ENCODE results near the gene OR52B4.
"Not testable (repeated sequence)": the region's sequence is repeated elsewhere in the genome, so short reads cannot be mapped to it uniquely, and the experiment has no call there.

The OR52B4 gene

DNA sequence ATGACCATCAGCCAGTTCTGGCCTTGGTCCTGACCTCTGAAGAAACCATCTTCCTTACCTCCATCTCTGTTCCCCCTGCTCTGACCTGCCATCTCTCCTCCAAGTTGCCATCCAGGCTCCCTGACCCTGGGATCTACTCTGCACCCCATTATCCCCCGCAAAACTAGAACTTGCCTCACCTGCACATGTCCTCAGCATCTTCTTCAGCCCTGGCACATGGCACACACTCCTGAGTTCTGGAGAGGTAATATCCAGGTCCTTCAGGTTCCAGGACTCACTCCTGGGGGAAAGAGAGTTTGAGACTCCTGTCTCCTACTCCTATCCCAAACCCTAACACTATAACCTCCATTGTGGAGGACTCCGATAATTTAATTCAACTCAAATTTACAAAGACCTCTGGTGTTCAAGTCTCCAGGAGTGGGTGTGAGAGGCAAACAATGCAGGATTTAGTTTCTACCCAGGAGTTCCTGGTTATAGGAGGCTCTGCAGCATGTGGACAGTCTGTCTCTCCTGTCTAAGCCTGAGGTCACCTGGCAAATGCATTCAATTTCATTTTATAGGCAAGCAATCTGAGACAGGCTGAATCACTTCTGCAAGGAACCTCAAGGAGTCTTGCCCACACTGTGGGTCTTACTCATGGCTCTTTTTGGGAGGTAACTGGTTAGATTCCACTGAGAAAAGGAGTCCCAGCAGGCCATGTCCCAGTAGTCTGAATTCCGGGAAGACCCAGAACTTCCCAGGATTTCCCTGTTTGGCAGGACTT, 18.0 kb upstream of the OR52B4 start:
- TF ChIP-seq, protein P1, sequence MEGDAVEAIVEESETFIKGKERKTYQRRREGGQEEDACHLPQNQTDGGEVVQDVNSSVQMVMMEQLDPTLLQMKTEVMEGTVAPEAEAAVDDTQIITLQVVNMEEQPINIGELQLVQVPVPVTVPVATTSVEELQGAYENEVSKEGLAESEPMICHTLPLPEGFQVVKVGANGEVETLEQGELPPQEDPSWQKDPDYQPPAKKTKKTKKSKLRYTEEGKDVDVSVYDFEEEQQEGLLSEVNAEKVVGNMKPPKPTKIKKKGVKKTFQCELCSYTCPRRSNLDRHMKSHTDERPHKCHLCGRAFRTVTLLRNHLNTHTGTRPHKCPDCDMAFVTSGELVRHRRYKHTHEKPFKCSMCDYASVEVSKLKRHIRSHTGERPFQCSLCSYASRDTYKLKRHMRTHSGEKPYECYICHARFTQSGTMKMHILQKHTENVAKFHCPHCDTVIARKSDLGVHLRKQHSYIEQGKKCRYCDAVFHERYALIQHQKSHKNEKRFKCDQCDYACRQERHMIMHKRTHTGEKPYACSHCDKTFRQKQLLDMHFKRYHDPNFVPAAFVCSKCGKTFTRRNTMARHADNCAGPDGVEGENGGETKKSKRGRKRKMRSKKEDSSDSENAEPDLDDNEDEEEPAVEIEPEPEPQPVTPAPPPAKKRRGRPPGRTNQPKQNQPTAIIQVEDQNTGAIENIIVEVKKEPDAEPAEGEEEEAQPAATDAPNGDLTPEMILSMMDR (conservative IDR thresholded peaks at IDR 0.05): no peak
- no peak overlapping the region for H3K27ac ChIP-seq

DNA sequence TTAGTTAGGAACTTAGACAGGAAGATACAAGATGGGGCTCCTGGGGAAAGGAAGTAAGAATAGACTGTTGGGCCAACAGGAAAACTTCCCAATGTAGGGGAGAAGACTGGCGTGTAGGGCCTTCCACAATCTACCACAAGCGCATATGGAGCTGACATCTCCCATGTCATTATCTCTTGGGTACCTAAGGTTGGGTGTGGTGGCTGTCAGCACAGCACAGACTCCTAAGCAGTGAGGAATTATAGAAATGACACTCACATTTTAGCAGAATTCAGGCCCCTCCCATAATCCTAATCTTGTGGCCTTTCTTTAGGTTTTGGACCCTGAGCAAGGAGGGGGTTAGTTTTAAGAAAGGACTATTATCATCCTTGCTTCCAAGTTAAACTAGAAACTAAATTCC, 13.7 kb upstream of the OR52B4 start:
- H3K27ac ChIP-seq: no peak overlapping the region
- TF ChIP-seq, protein P1 (conservative IDR thresholded peaks at IDR 0.05): no peak

DNA sequence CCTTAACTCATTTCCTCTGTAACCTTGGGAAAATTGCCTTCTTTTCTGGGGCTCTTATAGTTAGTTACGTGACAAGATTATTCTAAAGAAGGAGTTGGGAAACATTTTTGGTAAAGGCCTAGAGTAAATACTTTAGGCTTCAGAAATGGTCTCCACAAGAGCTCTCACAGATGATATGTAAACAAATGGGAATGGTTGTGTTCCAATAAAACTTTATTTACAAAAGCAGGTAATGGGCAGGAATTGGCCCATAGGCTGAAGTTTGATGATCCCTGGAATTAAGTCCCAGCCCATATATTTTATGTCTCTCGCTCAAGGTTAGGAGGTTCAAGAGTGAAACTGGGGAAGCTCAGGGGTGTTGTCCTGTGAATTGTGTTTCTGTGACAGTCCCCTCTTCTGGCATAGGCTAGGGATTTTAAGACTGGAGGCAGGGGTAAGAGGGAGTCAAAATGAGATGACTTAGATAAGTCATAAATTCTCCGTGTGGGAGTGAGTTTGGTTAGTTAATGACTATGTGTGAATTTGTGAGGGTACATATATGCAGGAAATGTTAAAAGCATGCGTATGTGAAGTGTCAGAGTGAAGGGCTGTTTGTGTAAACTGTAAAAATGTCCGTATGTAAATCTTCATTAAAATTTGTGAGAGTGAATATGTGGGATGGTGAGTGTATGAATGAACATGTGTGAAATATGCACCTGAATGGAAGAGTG, 7.4 kb upstream of the OR52B4 start:
- no peak overlapping the region for H3K27ac ChIP-seq
- TF ChIP-seq, protein P1 (conservative IDR thresholded peaks at IDR 0.05): no peak

DNA sequence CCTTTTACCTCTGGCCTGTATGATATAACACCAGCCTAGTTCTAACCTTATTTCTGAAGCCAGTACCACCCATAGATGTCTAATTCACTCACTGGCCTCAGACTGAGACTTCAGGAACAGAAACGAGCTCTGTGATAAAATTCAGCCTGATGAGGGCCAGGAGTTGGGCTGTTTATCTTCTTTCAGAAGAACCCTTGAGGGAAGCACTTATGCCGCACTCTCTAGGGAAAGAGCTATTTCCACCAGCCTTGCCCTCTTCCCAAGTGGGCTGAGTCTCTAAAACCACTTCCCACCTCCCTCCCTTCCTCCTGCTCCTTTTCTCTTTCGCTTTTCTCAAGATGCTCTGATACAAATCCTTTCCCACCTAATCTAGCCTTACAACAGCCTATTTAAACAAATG, 2.0 kb upstream of the OR52B4 start:
- no peak overlapping the region for H3K27ac ChIP-seq
- TF ChIP-seq, protein P1 (conservative IDR thresholded peaks at IDR 0.05): no peak

DNA sequence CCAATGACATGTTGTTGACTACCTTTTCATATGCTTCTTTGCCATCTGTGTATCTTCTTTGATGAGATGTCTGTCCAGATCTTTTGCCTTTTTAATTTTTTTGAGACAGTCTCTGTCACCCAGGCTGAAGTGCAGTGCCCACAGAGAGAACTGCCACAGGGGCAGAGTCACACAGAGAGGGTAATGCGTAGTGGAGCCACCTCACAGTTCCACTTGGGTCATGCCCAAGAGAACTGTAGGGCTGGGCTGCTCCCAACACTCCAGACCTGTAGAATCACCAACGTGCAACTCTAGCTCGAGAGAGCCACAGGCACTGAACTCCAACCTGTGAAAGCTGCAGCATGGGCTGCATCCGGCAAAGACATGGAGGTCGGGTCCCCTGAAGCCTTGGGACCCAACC, 20.0 kb downstream of the OR52B4 start:
- H3K27ac ChIP-seq: not testable (repeated sequence)

DNA sequence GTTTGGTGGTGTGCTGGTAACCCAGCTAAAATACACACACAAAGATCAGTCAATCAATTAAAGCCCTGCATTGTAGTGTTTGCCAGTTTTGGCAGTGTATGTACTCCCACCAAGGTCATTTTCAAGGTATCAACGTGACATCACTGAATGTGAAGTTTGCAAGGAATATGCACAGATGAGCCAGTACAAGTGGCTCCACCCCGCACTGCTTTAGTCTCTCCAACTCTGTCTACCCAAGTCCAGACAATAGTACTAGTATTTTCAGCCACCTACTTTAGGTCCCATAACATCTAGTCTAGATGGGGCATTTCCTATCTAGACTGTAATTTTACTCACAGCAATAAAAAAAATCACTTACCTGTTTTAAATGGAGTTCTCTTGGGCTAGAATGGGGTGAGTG, 22.8 kb downstream of the OR52B4 start:
- H3K27ac ChIP-seq: not testable (repeated sequence)

DNA sequence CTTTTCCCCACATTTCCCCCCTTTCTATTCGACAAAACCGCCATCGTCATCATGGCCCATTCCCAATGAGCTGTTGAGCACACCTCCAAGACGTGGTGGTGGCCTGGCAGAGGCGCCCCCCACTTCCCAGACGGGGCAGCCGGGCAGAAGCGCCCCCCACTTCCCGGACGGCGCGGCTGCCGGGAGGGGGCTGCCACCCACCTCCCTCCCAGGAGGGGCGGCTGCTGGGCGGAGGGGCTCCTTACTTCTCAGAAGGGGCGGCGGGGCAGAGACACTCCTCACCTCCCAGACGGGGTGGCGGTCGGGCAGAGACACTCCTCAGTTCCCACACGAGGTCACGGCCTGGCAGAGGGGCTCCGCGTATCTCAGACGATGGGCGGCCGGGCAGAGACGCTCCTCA, 33.8 kb downstream of the OR52B4 start:
- not testable (repeated sequence) for H3K27ac ChIP-seq
